Activated naive CD8-positive, alpha-beta T cell (primary cell): ENCODE results near the gene VPS25.
"Not testable (repeated sequence)": the region's sequence is repeated elsewhere in the genome, so short reads cannot be mapped to it uniquely, and the experiment has no call there.

Experiments used
- H3K27ac Mint-ChIP-seq: one replicate; pipeline ENCODE4 v1.8.0; 2021; ENCODE audit warnings: mixed read lengths
- H3K27me3 Mint-ChIP-seq: one replicate; pipeline ENCODE4 v1.8.0; 2021; ENCODE audit warnings: mixed read lengths
- H3K36me3 Mint-ChIP-seq: one replicate; pipeline ENCODE4 v1.8.0; 2021; ENCODE audit warnings: mixed read lengths
- H3K4me1 Mint-ChIP-seq: one replicate; pipeline ENCODE4 v1.8.0; 2021; ENCODE audit warnings: low read depth, mixed read lengths
- H3K4me3 Mint-ChIP-seq: one replicate; pipeline ENCODE4 v1.8.0; 2021; ENCODE audit warnings: mild to moderate bottlenecking, mixed read lengths
- H3K9me3 Mint-ChIP-seq: one replicate; pipeline ENCODE4 v1.8.0; 2021; ENCODE audit warnings: low read depth, mixed read lengths

Gene VPS25

DNA sequence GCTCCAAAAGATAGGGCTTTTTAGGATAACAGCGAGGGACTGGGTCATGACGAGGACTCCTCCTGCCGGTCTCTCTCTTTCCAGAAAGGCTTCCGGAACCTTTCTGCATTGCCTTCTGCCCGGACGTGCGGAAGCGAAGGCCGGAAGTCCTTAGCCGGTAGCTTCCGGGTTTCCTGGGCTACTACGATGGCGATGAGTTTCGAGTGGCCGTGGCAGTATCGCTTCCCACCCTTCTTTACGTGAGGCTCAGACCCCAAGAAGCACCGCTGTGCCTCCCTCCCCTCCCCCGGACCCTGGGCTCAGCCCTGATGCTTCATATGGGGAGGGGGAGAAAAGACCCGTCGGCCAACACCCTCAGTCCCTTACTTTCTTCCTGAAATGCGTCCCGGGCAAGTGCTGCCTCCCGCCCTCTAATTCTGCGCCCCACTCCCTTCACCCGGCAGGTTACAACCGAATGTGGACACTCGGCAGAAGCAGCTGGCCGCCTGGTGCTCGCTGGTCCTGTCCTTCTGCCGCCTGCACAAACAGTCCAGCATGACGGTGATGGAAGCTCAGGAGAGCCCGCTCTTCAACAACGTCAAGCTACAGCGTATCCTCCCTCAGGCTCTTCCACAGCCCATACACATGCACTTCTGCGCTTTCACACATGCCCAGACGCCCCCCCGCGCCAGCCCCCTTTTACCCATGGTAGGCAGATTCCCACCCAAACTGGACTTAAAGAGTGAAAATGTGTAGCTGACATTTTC lies at the start of gene VPS25:
Gene VPS25, plus strand, starts transcription at position 160 of the 746 bp plus-strand sequence. Its CDS starts 27 bp downstream, at position 187.
- Mint-ChIP-seq H3K4me1 (peaks cover 21% of the 10 kb centered on the region), H3K27ac (peak within 1 kb of the TSS; percentile 97), H3K36me3 (peaks cover 8% of the 10 kb centered on the region), H3K27me3 (no peaks in the 10 kb centered on the region), H3K9me3 (no peaks in the 10 kb centered on the region), H3K4me3 (peak within 1 kb of the TSS; percentile 99)

DNA sequence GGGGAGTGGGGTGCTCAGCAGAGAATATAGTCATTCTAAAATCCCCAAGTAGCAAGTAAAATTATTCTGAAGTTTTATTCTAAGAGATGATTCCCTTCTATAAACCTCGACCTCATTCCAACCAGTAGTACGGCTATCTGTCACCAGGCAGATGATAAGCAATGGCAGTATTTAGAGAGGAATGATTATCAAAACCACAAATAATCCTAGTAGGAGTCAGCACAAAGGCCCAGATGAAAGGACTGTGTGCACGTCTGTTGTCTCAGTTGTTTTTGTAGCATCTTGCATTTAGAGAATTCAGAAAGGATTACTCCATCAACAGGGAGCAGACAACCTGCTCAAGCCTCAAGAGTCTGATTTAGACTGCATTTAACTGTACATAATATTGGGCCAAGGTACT lies 49.6 kb upstream of the VPS25 start:
- Mint-ChIP-seq H3K27me3 (no peaks in the 10 kb centered on the region), H3K9me3 (no peaks in the 10 kb centered on the region), H3K4me1 (peaks cover 3% of the 10 kb centered on the region), H3K36me3 (peaks cover 17% of the 10 kb centered on the region), H3K4me3 (no peak overlapping the region), H3K27ac (no peak overlapping the region)

DNA sequence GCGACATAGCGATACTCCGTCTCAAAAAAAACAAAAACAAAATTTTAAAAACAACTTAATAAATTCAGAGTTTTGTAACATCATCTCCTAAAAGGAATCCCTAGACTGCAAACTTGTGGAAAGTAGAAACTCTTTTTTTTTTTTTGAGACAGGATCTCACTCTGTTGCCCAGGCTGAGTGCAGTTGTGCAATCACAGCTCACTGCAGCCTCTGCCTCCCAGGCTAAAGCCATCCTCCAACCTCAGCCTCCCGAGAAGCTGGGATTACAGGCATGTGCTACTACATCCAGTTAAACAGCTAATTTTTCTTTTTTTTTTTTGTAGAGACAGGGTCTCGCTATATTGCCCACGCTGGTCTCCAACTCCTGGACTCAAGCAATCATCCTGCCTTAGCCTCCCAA lies 48.1 kb upstream of the VPS25 start:
- Mint-ChIP-seq H3K4me1 (peaks cover 3% of the 10 kb centered on the region), H3K27me3 (no peaks in the 10 kb centered on the region), H3K4me3 (no peak overlapping the region), H3K9me3 (no peaks in the 10 kb centered on the region), H3K36me3 (peaks cover 16% of the 10 kb centered on the region), H3K27ac (no peak overlapping the region)

DNA sequence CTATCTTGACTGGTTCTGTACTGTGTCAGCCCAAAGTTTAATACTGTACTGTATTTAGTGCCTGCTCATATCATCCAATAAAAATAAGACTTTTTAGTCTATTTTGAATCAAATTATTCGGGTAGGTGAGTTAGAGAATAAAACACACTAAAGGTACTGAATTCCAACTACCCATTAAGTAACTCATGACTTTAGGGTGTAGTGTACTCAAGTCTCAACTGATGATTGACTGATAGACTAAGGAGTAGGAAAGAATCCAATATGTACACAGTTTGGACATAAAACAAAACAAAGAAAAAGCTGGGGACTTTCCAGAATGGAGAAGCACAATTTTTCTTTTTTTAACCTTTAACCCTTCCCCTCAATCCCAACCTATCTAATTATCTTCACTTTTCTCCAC lies 32.5 kb upstream of the VPS25 start:
- Mint-ChIP-seq H3K9me3 (no peaks in the 10 kb centered on the region), H3K4me1 (peaks cover 29% of the 10 kb centered on the region), H3K4me3 (no peak overlapping the region), H3K27ac (no peak overlapping the region), H3K27me3 (no peaks in the 10 kb centered on the region), H3K36me3 (no peaks in the 10 kb centered on the region)

DNA sequence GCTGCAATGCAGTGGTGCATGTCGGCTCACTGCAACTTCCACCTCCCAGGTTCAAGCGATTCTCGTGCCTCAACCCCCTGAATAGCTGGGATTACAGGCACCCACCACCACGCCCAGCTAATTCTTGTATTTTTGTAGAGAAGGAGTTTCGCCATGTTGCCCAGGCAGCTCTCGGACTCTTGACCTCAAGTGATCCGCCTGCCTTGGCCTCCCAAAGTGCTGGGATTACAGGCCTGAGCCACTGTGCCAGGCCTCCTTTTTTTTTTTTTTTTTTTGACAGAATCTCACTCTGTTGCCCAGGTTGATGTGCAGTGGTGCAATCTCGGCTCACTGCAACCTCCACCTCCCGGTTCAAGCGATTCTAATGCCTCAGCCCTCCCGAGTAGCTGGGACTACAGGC lies 30.3 kb upstream of the VPS25 start:
- H3K27ac Mint-ChIP-seq: peak overlapping the region; percentile 6
- not testable (repeated sequence) for H3K36me3 Mint-ChIP-seq, H3K9me3 Mint-ChIP-seq, H3K27me3 Mint-ChIP-seq, H3K4me3 Mint-ChIP-seq
- H3K4me1 Mint-ChIP-seq: peaks cover 25% of the 10 kb centered on the region

DNA sequence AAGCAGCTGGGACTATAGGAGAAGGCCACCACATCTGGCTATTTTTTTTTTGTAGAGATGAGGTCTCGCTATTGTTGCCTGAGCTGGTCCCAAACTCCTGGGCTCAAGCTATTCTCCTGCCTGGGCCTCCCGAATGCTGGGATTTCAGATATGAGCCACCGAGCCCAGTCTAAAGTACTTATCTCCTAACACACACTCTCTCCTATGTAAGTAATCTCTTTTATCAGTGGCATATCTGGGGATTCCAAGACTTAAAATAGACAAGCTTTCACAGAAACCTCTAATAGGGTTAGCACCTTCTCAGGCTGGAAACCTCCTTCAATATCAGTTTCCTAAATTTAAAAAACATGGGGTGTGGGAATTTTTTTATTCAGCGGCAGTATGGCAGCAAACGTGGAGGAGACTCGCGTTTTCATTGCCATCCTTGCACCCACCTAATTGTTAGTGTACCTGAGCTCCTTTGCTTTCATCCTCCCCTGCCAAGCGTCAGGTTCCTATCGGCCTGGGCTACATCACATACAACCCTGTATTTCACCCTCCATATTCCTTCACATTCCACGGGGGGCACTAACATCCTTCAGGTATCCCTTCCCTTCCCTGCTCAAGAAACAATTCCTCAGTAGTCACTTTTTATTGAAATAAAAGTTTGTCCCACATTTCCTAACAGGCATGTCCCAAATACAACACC lies 29.5 kb upstream of the VPS25 start:
- Mint-ChIP-seq H3K4me3 (peak overlapping the region; percentile 97), H3K9me3 (no peaks in the 10 kb centered on the region), H3K27me3 (no peaks in the 10 kb centered on the region), H3K4me1 (peaks cover 25% of the 10 kb centered on the region), H3K36me3 (no peaks in the 10 kb centered on the region), H3K27ac (peak overlapping the region; percentile 94)

DNA sequence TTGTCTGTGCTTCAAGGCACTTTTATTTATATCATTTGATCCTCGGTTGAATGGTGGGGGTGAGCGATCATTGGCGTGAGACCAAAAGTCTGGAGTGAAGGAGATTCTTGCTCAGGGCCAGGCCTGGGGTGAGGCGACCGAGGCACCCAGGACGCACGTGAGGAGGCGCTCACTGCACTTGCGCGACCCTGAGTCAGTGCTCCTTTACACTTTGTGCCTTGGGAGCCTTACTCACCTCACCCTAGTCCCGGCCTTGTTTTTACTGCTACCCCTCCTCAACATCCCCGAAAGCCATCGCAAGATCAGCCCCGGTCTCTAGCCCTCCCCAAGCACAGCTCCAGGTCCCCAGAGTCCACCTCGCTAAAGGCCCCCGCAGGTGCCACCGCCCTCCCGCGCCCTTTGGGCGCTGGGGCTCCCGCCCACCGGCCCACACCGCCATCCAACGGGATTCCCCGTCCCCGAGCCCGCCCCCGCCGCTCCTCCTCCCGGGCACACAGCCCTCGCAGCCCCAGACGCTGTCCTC lies 28.9 kb upstream of the VPS25 start:
- Mint-ChIP-seq H3K4me3 (peak overlapping the region; percentile 97), H3K27ac (peak overlapping the region; percentile 94), H3K27me3 (no peaks in the 10 kb centered on the region), H3K9me3 (no peaks in the 10 kb centered on the region), H3K36me3 (no peaks in the 10 kb centered on the region), H3K4me1 (peaks cover 25% of the 10 kb centered on the region)

DNA sequence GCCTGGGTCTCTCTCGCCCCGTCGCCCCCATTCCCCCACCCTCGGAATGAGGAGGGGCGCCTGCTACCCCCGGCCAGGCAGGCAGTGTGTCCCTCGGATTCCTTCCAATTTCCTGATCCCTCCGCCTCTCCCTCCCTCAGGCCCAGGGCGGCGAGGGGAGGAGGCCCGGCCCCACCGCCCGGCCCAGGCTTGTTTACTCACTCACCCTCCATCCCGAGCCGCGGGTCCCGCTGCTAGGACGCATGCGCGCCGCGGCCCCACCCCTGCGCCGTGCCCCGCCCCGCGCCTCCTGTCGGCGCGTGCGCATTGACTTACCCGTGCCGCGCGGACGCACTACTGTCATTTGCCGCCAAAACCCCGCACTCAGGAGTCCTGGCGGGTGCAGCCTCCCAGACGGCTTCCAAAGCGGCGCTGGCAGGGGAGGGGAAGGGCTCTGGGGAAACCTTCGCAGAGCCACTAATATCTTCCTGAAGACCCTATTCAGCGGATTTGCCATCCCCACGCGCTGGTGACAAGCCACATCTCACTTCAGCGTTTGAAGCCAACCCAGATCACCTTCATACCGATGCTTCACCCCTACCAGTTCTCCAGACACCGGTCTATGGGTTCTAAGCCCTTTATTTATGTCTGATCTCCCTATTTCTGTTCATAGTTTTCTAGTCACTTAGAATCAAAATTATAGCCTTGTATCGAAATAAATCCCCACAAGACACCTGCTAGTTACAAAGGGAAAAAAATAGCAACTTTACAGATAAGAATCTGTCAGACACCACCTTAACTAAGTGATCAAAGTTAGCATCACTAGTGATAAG lies 28.2 kb upstream of the VPS25 start, which contains the start of gene EZH1:
Gene EZH1, minus strand, starts transcription at position 235 of the 812 bp plus-strand sequence. CDS start 16,099 bp downstream, outside the sequence.
- Mint-ChIP-seq H3K4me1 (peaks cover 25% of the 10 kb centered on the region), H3K27ac (peak within 1 kb of the TSS; percentile 94), H3K4me3 (peak within 1 kb of the TSS; percentile 97), H3K9me3 (no peaks in the 10 kb centered on the region), H3K27me3 (no peaks in the 10 kb centered on the region), H3K36me3 (no peaks in the 10 kb centered on the region)

DNA sequence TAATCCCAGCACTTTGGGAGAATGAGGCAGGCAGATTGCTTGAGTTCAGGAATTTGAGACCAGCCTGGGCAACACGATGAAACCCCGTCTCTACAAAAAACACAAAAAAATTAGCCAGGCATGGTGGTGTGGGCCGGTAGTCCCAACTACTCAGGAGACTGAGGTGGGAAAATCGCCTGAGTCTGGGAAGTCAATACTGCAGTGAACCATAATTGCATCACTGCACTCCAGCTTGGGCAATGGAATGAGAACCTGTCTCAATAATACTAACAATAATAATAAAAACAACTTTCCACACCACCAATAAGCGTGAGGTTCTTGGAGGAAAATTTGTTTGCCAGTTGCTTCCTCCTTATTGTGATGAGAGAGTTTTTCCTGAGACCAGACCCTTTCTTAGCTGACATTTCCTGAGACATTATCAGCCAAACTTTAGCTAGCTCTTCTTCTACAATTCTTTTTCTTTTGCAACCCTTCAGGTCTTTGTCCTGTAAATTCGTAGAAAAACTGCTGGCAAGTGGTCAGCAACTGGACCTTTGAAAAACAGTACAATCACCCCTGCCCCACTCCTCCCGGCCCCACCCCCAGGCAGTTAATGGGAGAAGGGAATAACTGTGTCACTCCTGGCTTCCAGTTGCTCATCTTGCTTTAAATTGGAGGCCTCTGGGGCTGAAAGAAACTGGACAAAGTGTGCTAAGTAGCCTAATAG lies 24.9 kb upstream of the VPS25 start:
- Mint-ChIP-seq H3K4me3 (no peak overlapping the region), H3K36me3 (no peaks in the 10 kb centered on the region), H3K27me3 (peaks cover 8% of the 10 kb centered on the region), H3K27ac (no peak overlapping the region), H3K4me1 (peaks cover 15% of the 10 kb centered on the region), H3K9me3 (no peaks in the 10 kb centered on the region)

DNA sequence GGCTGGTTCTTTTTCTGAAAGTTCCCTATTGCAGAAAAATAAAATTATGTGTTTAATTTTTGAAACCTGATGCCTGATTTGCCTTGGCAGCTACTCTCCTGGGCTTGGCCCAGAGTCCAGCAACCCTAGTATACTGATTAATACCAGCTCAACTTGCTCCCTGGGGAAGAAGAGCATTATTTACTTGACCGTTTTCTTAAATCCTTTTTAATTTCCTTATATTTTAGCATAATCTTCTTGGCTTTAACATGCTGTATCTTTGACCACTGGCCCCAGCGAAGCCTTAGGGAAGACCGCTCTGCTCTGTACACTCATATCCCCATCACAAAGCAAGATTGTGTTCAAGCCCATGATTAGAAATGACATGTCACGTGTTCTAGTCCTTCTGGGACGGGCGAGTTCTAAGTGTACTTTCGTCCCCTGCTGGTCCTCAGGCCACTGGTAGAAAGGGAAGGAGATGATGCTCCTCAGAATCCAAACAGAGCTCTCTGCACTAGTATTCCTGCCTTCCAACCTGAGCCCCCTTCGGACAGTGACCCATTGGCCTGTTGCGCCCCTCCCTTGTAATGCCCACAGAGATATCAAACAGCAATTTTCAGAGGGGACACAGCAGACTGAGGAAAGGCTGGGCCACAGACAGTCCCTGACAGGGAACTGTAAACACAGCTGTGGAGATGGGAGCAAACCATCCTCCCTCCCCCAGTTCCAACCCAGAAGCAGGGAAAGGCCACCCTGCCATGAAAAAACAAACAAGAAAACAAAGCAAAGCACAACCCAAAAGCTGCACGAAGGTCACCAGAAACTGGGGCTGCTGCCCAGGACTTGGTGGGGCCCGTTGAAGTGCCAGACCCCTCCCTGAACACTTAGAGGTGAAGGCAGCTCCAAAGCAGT lies 24.1 kb upstream of the VPS25 start:
- Mint-ChIP-seq H3K27me3 (peaks cover 8% of the 10 kb centered on the region), H3K9me3 (no peaks in the 10 kb centered on the region), H3K4me1 (peaks cover 8% of the 10 kb centered on the region), H3K36me3 (no peaks in the 10 kb centered on the region), H3K4me3 (no peak overlapping the region), H3K27ac (no peak overlapping the region)

DNA sequence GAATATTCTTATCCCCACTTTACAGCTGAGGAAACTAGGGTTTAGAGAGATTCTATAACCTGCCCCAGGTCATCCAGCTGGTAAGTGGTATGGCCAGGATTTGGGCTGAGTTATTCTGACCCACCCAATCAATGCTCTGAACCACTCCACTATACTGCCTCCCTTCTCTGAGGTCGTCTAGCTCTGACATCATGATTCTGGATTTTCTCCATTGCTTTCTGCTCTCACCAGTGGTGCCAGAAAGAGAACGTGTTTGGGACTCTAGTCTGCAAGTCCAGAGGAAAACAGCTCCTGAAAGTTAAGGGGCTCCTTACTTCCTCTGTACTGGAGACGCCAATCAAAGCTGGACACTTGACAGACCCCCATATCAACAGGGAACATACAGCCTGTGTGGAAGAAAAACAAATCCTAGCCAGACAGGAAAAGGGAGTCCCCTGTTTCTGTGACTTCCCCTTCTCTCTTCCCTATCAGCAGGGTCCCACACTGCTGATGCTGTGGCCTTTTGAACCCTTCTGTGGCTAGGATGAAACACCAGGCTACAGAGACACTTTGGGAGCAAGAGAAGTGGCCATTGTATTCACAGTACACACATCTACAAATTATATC lies 22.4 kb upstream of the VPS25 start:
- H3K27me3 Mint-ChIP-seq: peaks cover 11% of the 10 kb centered on the region
- no peak overlapping the region for H3K27ac Mint-ChIP-seq
- no peaks in the 10 kb centered on the region for H3K36me3 Mint-ChIP-seq
- no peaks in the 10 kb centered on the region for H3K9me3 Mint-ChIP-seq
- no peaks in the 10 kb centered on the region for H3K4me1 Mint-ChIP-seq
- H3K4me3 Mint-ChIP-seq: no peak overlapping the region

DNA sequence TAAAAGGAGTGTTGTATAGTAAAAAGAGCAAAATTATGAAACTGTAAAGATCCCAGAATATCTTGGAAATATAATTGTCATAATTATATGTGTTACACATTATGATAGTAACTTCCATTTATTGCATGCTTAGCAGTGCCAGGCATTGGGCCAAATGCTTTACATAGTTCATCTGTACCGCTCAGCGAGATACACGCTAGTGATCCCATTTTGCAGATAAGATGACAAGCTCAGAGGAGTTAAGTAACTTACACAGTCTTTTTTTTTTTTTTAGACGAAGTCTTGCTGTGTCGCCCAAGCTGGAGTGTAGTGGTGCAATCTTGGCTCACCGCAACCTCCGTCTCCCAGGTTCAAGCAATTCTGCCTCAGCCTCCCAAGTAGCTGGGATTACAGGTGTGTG lies 21.6 kb upstream of the VPS25 start:
- Mint-ChIP-seq H3K27ac (no peak overlapping the region), H3K4me3 (no peak overlapping the region), H3K9me3 (no peaks in the 10 kb centered on the region), H3K36me3 (no peaks in the 10 kb centered on the region), H3K4me1 (no peaks in the 10 kb centered on the region), H3K27me3 (peaks cover 16% of the 10 kb centered on the region)

DNA sequence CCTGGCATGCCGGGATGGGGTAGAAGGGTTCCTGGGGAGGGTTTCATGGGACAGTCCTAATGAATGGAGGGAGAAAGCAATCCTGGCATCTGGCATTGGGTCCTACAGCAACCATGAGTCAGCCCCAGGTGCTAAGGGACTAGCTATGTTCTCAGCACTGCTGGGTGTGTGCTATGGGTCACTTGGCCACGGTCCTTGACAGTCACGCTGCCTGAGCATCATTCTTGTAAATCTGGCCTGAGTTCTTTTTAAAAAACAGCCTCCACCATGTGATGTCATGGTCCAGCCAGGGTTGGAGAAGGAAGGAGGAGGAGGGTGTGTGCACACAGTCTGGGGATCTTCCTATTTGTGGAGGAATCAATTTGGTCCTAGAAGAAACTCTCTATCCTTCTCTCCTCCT lies 18.5 kb upstream of the VPS25 start:
- Mint-ChIP-seq H3K27me3 (peaks cover 25% of the 10 kb centered on the region), H3K9me3 (no peaks in the 10 kb centered on the region), H3K4me1 (no peaks in the 10 kb centered on the region), H3K4me3 (no peak overlapping the region), H3K36me3 (no peaks in the 10 kb centered on the region), H3K27ac (no peak overlapping the region)
